Suprapubic skin (tissue), 3 donors: ENCODE results near the gene ZNF394.

Source experiments
- CTCF ChIP-seq, 2 donors: fragments of 200-600 bp in 1 of 2; fragments of 450-650 bp in 1 of 2; sonication (generic) in 1 of 2; IDR thresholded peaks; one replicate each; pipeline ENCODE4 v1.5.1; 2016 to 2019; ENCODE audit warnings: antibody characterized with exemption in 2 of 2, mild to moderate bottlenecking in 1 of 2, moderate library complexity in 1 of 2
- EP300 ChIP-seq: sonication (generic); formaldehyde crosslinking; IDR thresholded peaks from one replicate; pipeline ENCODE4 v1.6.1; 2017; ENCODE audit warnings: antibody characterized with exemption
- POLR2A ChIP-seq, 2 donors: fragments of 450-650 bp; IDR thresholded peaks; one replicate each; pipeline ENCODE4 v1.6.1; 2017; ENCODE audit warnings: antibody characterized with exemption in 2 of 2, mild to moderate bottlenecking in 2 of 2, moderate library complexity in 2 of 2

DNA sequence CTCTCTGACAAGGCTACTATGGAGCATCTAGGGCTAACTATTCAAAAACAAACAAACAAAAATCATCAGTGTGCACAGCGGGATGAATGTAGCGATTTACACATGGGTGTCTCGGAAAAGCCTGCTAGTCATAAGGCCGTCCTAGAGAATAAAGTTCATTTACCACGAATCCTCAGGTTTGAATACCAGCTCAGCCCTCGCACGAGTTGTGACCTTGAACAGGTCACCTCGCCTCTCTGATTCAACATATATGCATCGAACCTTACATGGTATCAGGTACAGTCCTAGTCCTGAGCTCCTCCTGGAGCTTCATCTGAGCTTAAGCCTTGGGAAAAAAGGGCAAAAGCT, 34.7 kb downstream of the ZNF394 start:
- TF ChIP-seq EP300 (no peak), CTCF (IDR thresholded peaks at IDR 0.05) (no peak), POLR2A (IDR thresholded peaks at IDR 0.05) (no peak)
